ENCODE measurements around the gene KANSL1.

GRCh38 chr17:46003907-46004748 lies 189.1 kb downstream of the KANSL1 start:
- TF ChIP-seq CTCF (IDR thresholded peaks at IDR 0.05; ENCODE audit: insufficient read depth, low read length, poor library complexity, severe bottlenecking) (no peak), EZH2phosphoT487 (conservative IDR thresholded peaks at IDR 0.05; ENCODE audit: low read length) (no peak)

Measured in SU-DHL-6 (cell line).